22Rv1 (cell line): Measurements from ENCODE around the gene ZNF25.
"Not testable (repeated sequence)": the region's sequence is repeated elsewhere in the genome, so short reads cannot be mapped to it uniquely, and the experiment has no call there.

Experiments used
- H3K27ac ChIP-seq: fragments of 450-650 bp; 2 replicates; pipeline ENCODE4 v1.5.1; 2017
- CTCF ChIP-seq: fragments of 450-650 bp; IDR thresholded peaks from 2 replicates; pipeline ENCODE4 v1.5.1; 2017; ENCODE audit warnings: mild to moderate bottlenecking
- ZFX ChIP-seq: fragments of 450-650 bp; IDR thresholded peaks from 2 replicates; pipeline ENCODE4 v1.6.1; 2017; ENCODE audit warnings: antibody characterized with exemption, borderline replicate concordance

Gene ZNF25

DNA sequence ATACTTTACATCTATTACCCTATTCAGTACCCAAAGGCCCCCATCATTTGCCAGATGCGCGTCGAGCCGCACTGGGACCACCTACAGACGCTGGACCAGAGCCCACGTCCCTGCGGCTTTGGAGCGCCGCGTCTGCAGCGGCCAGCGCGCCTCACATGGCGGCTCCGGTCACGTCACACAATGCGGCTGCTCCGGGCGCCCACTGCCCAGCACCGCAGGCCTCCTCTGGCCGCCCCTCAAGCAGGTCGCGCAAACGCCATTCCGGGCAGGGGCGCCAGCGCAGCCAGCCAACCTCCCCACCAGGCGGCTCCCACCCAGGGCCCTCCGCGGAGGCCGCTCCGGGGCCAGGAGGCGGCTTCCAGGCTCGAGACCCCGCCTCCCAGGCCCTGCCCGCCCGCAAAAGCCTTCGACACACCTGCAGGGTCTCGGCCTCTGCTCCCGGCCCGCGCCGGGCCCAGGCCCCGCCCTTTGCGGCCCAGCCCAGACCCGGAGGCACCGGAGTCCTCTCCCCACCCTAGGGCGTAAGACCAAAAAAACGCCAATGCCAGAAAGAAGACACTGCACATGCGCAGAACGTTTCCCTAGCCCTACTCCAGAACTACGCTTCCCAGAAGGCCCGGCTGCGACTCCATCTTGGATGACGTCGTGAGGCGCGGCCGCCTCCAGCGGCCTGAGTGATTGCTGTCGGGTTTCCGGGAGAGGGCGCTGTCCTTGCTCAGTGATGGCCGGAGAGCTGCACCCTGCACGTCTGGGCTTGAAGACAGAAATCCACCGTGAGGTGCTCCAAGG lies at the start of gene ZNF25:
Gene ZNF25 (minus strand): TSS at position 557 of the 789 bp plus-strand sequence. CDS start 4,925 bp downstream, outside the sequence.
- H3K27ac ChIP-seq: peak within 1 kb of the TSS; percentile 86
- TF ChIP-seq CTCF: peak; percentile 95
- no peak for TF ChIP-seq ZFX

DNA sequence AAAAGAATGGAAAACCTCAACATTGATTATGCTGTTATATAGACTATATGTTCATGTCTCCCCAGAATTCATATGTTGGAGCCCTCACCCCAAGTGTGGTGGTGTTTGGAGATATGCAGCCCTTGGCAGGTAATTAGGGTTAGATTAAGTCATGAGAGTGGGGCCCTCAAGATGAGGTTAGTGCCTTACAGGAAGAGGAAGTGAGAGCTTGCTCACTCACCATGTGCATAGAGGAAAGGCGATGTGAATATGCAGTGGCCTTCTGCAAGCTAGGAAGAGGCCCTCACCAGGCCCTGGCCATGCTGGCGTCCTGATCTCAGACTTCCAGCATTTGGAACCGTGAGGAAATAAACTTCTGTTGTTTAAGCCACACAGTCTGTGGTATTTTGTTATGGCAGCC lies 48.8 kb upstream of the ZNF25 start:
- TF ChIP-seq CTCF (no peak), ZFX (no peak)
- no peak overlapping the region for H3K27ac ChIP-seq

GRCh38 chr10:38019124-38019523 lies 42.7 kb upstream of the ZNF25 start:
- not testable (repeated sequence) for H3K27ac ChIP-seq

DNA sequence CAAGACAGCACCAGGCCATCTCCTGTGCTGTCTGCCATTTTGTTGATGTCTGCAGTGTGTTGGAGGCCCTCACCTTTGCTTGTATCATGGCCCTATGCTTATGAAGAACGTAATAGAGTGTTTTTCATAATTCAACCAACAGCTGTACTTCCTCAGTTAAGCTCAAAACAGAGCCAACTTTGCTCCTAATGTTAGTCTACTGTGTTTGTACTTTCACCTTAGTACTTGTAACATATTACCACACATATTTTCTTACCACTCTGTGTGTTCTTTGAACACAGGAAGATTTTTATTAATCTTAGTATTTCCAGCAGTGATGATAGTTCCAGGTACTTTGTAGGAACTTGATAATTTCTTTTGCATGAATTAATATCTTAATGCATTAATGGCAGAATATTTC lies 39.9 kb upstream of the ZNF25 start:
- no peak for TF ChIP-seq ZFX
- TF ChIP-seq CTCF: no peak
- H3K27ac ChIP-seq: no peak overlapping the region

DNA sequence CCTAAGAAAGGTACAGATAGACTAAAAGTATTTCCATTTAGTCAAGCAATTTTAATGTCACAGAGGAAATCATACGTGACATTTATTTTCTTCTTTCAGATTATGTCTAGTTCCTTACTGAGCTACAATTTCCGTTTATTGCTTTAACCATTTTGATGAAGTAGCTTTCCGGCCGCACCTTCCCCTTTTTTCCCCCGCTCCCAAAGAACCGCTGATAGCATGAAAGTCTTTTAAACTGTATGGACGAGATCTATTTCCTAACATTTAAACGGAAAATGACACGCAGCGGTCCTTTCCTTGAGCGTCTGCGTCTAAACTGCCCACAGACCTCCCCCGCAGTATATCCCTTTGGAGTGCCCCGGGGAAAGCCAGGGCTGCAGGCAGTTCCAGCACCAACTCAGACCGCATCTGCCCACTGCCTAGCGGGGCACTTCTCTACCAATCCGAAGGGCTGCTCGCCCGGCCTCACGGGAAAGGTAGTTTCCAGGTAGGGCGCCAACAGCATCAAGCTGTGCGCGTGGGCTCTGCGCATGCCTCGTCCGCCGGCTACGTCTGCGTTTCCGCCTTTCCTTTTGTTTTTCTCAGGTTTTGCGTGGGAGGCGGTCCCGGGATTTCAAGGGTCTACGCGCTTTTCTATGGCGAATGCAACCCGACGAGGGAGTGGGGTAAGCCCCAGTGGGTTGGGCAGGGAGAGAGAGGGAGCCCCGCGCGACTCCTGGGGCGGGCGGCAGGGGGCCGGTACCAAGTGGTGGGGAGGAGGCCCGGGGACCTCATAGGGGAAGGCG lies 33.9 kb upstream of the ZNF25 start, which contains the start of gene ZNF33A:
Gene ZNF33A (plus strand): TSS at position 557 of the 785 bp plus-strand sequence. CDS start 1,667 bp downstream, outside the sequence.
- no peak for TF ChIP-seq CTCF
- TF ChIP-seq ZFX: no peak
- H3K27ac ChIP-seq: peak within 1 kb of the TSS; percentile 94

- no peak overlapping the region for H3K27ac ChIP-seq
- TF ChIP-seq CTCF (no peak), ZFX (no peak)
Measured at GRCh38 chr10:38007991-38008390, 31.5 kb upstream of the ZNF25 start.

DNA sequence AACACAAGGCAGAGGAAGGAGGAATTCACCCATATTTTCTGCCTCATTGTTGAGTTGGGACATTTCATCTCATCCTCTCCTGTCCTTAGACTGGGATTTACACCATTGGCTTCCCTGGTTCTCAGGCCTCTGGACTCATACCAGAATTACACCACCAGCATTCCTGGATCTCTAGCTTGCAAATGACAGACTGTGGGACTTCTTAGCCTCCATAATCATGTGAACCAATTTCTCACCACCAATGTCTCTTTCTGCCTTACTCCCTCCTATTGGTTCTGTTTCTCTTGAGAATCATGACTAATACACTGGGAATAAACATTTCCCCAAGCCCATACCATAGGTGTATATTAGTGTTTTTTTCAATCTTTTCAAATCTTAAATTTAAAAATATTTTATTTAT lies 31.1 kb upstream of the ZNF25 start:
- no peak overlapping the region for H3K27ac ChIP-seq
- no peak for TF ChIP-seq CTCF
